Measurements from ENCODE around the gene TRPM7. TPM values are rescaled to one million over a fixed set of nuclear protein-coding genes. Genes with fewer than 3 reads are reported as not detected.
A peak's percentile ranks its signal among the peaks of the same experiment; 100 is the strongest.

The TRPM7 gene
- total and polyA plus RNA-seq, 2 of the 13 experiments (the other 11 are each of a cell fraction or from before 2014, with no cell fraction given), result 11.0 to 36.0 TPM

- no peak overlapping the region for H3K9ac ChIP-seq (ENCODE audit: insufficient read depth, low read depth, low read length)
- intact Hi-C loops (cut with micrococcal nuclease; ENCODE audit: unreplicated experiment) (no loop called here), in situ Hi-C loops (cut with HindIII; ENCODE audit: extremely low pct_ligation_motif_present, low pct_unique_long_range_greater_than_20kb) (no loop called here)
- CTCF ChIA-PET (ENCODE audit: low intra/inter-chr PET ratio, low total read pairs), result no interaction called here
- H3K79me2 ChIP-seq (ENCODE audit: insufficient read depth, low read length), result no peaks in the 10 kb centered on the region
- H3K27me3 ChIP-seq (ENCODE audit: control insufficient read depth in 1 of 2, insufficient read depth in 2 of 2, low read length in 2 of 2), result no peaks in the 10 kb centered on the region
- H3K9me3 ChIP-seq (ENCODE audit: low read length), result no peaks in the 10 kb centered on the region
- no peak overlapping the region for H3K27ac ChIP-seq (ENCODE audit: extremely low read length, insufficient read depth, low read length)
- TF ChIP-seq ZNF773 (CRISPR knock-in tag; IDR thresholded peaks at IDR 0.05; ENCODE audit: borderline replicate concordance), result no peak
- TF ChIP-seq EEA1 (CRISPR knock-in tag; IDR thresholded peaks at IDR 0.05; ENCODE audit: borderline replicate concordance), result no peak
- no peak for TF ChIP-seq ONECUT2 (CRISPR knock-in tag; IDR thresholded peaks at IDR 0.05)
- no peak for TF ChIP-seq ZNF891 (CRISPR knock-in tag; IDR thresholded peaks at IDR 0.05)
- no peak for TF ChIP-seq CCAR2 (optimal IDR thresholded peaks at IDR 0.05; ENCODE audit: low read depth, low read length)
- no peak for TF ChIP-seq MAZ (IDR thresholded peaks at IDR 0.05; ENCODE audit: borderline replicate concordance, low read depth, low read length)
- TF ChIP-seq MAZ (CRISPR knock-in tag; IDR thresholded peaks at IDR 0.05; ENCODE audit: low read depth), result no peak
- no peak overlapping the region for H2AFZ ChIP-seq (ENCODE audit: low read length)
- peaks cover 3 to 27% of the 10 kb centered on the region in 2 experiments; a peak in 3 of 5 replicates for H3K36me3 ChIP-seq (replicated peaks in 1 of 2; ENCODE audit: control insufficient read depth in 1 of 2, insufficient read depth in 2 of 2, low read length in 2 of 2)
- BruUV-seq (replicated peaks), result no TSS peak
- FAIRE-seq, result no peak
- POLR2A ChIA-PET, result interaction anchor here (1.1 kb wide), 1 partner anchor 39 kb away, joined by 3 read pairs; no protein-coding TSS in a partner anchor
- no peak overlapping the region for H3K4me3 ChIP-seq (replicated peaks in 1 of 3; ENCODE audit: insufficient read depth in 1 of 3, low read depth in 2 of 3, low read length in 3 of 3)
- H4K20me1 ChIP-seq (ENCODE audit: insufficient read depth, low read length), result no peaks in the 10 kb centered on the region
- no peaks in the 10 kb centered on the region for H3K4me1 ChIP-seq (ENCODE audit: insufficient read depth, low read length)
- no peak overlapping the region for H3K4me2 ChIP-seq (ENCODE audit: low read depth, low read length)
- no peak for DNase-seq (ENCODE audit: low spot score)
- WGBS (ENCODE audit: low lambda C conversion rate), result 93% methylated on average over 1 of the region's 1 CpG
- no peak for ATAC-seq
Observed at GRCh38 chr15:50726315-50726714, 39.7 kb upstream of the TRPM7 start.

GRCh38 chr15:50718700-50719125 is 32.1 kb upstream of the TRPM7 start:
- BruUV-seq (replicated peaks), result no TSS peak
- H3K4me2 ChIP-seq (ENCODE audit: low read depth, low read length), result 0 out of 2 replicates have a peak overlapping the region, but pooled peaks have one; percentile 1
- intact Hi-C loops (cut with micrococcal nuclease; ENCODE audit: unreplicated experiment), result no loop called here
- POLR2A ChIA-PET, result interaction anchor here (0.7 to 1.6 kb wide), 3 partner anchors 32 to 48 kb away, joined by 4 read pairs; partner anchors contain the start of gene TRPM7
- FAIRE-seq (peak; percentile 92), DNase-seq (ENCODE audit: low spot score) (peak; percentile 94), ATAC-seq (peak; percentile 98)
- H3K9me3 ChIP-seq (ENCODE audit: low read length), result no peaks in the 10 kb centered on the region
- in situ Hi-C loops (cut with HindIII; ENCODE audit: extremely low pct_ligation_motif_present, low pct_unique_long_range_greater_than_20kb), result no loop called here
- H3K27me3 ChIP-seq (ENCODE audit: control insufficient read depth in 1 of 2, insufficient read depth in 2 of 2, low read length in 2 of 2), result no peaks in the 10 kb centered on the region
- no peak overlapping the region for H2AFZ ChIP-seq (ENCODE audit: low read length)
- no peaks in the 10 kb centered on the region for H4K20me1 ChIP-seq (ENCODE audit: insufficient read depth, low read length)
- WGBS (ENCODE audit: low lambda C conversion rate), result 0% methylated on average over 1 of the region's 1 CpG
- H3K79me2 ChIP-seq (ENCODE audit: insufficient read depth, low read length), result no peaks in the 10 kb centered on the region
- H3K4me1 ChIP-seq (ENCODE audit: insufficient read depth, low read length), result peaks cover 28% of the 10 kb centered on the region
- H3K36me3 ChIP-seq (replicated peaks in 1 of 2; ENCODE audit: control insufficient read depth in 1 of 2, insufficient read depth in 2 of 2, low read length in 2 of 2), result peaks cover 0 to 15% of the 10 kb centered on the region in 2 experiments; a peak in 3 of 5 replicates
- H3K4me3 ChIP-seq (replicated peaks in 1 of 3; ENCODE audit: insufficient read depth in 1 of 3, low read depth in 2 of 3, low read length in 3 of 3), result no peak overlapping the region
- CTCF ChIA-PET (ENCODE audit: low intra/inter-chr PET ratio, low total read pairs), result no interaction called here
- H3K9ac ChIP-seq (ENCODE audit: insufficient read depth, low read depth, low read length), result no peak overlapping the region
- H3K27ac ChIP-seq (ENCODE audit: extremely low read length, insufficient read depth, low read length), result peak overlapping the region; percentile 54
- TF ChIP-seq TRAFD1 (CRISPR knock-in tag; IDR thresholded peaks at IDR 0.05; ENCODE audit: borderline replicate concordance) (no peak), ZNF503 (CRISPR knock-in tag; IDR thresholded peaks at IDR 0.05) (peak; percentile 68; the same call in 1 of the 2 replicates), NFYC (CRISPR knock-in tag; IDR thresholded peaks at IDR 0.05) (no peak), MEIS1 (CRISPR knock-in tag; IDR thresholded peaks at IDR 0.05; ENCODE audit: borderline replicate concordance) (no peak), DMAP1 (CRISPR knock-in tag; IDR thresholded peaks at IDR 0.05) (0 out of 2 replicates have a peak, but pooled peaks have one; percentile 27), SP140L (CRISPR knock-in tag; IDR thresholded peaks at IDR 0.05; ENCODE audit: borderline replicate concordance) (peak; percentile 62; the same call in 1 of the 2 replicates), ZSCAN31 (CRISPR knock-in tag; IDR thresholded peaks at IDR 0.05; ENCODE audit: low read depth) (no peak)
